ENCODE measurements around the gene LPCAT3. TPM values are rescaled to one million over a fixed set of nuclear protein-coding genes. Genes with fewer than 3 reads are reported as not detected.

Gene LPCAT3
- total and polyA plus RNA-seq, 2 of the 13 experiments (the other 11 are each of a cell fraction or from before 2014, with no cell fraction given), result 44.5 to 64.3 TPM

GRCh38 chr12:6944381-6945186, 73.7 kb downstream of the LPCAT3 start (continued):
- TF ChIP-seq UBTF (CRISPR knock-in tag; IDR thresholded peaks at IDR 0.05) (peak; percentile 68), MYC (CRISPR knock-in tag; IDR thresholded peaks at IDR 0.05; ENCODE audit: borderline replicate concordance) (peak; percentile 78), GABPA (IDR thresholded peaks at IDR 0.05; ENCODE audit: low read depth, low read length) (no peak), GABPA (CRISPR knock-in tag; IDR thresholded peaks at IDR 0.05; ENCODE audit: low read depth) (peak; percentile 40; the same call in 1 of the 2 replicates), ETV5 (CRISPR knock-in tag; IDR thresholded peaks at IDR 0.05; ENCODE audit: borderline replicate concordance) (peak; percentile 65; the same call in 1 of the 2 replicates), ZNF451 (CRISPR knock-in tag; IDR thresholded peaks at IDR 0.05) (no peak; the same call in 1 of the 2 replicates), ZHX1 (CRISPR knock-in tag; IDR thresholded peaks at IDR 0.05; ENCODE audit: low read depth) (0 out of 2 replicates have a peak, but pooled peaks have one; percentile 49), FUBP1 (CRISPR knock-in tag; IDR thresholded peaks at IDR 0.05; ENCODE audit: borderline replicate concordance) (no peak), BATF2 (CRISPR knock-in tag; IDR thresholded peaks at IDR 0.05) (0 out of 2 replicates have a peak, but pooled peaks have one; percentile 46), YEATS4 (CRISPR knock-in tag; IDR thresholded peaks at IDR 0.05; ENCODE audit: borderline replicate concordance) (peak; percentile 14; the same call in 1 of the 2 replicates), TAF15 (IDR thresholded peaks at IDR 0.05; ENCODE audit: low read depth, low read length, poor library complexity, severe bottlenecking) (peak; percentile 5), HOXA7 (CRISPR knock-in tag; IDR thresholded peaks at IDR 0.05) (peak; percentile 82; the same call in 1 of the 2 replicates), SALL2 (CRISPR knock-in tag; IDR thresholded peaks at IDR 0.05) (peak; percentile 73), ZNF501 (CRISPR knock-in tag; IDR thresholded peaks at IDR 0.05) (peak; percentile 84), SRY (CRISPR knock-in tag; IDR thresholded peaks at IDR 0.05) (no peak), TBP (CRISPR knock-in tag; IDR thresholded peaks at IDR 0.05) (no peak), ZNF788 (CRISPR knock-in tag; IDR thresholded peaks at IDR 0.05; ENCODE audit: borderline replicate concordance) (no peak; the same call in 1 of the 2 replicates), KLF13 (CRISPR knock-in tag; IDR thresholded peaks at IDR 0.05) (no peak), NFYC (CRISPR knock-in tag; IDR thresholded peaks at IDR 0.05) (no peak), SP2 (CRISPR knock-in tag; IDR thresholded peaks at IDR 0.05) (no peak), ZFP90 (CRISPR knock-in tag; IDR thresholded peaks at IDR 0.05; ENCODE audit: borderline replicate concordance) (peak; percentile 94; the same call in 1 of the 2 replicates)

Measured in HepG2 (cell line).